Fibroblast of villous mesenchyme (primary cell): ENCODE measurements around the gene CAPN11. TPM values are rescaled to one million over a fixed set of nuclear protein-coding genes. Genes with fewer than 3 reads are reported as not detected.
A peak's percentile ranks its signal among the peaks of the same experiment; 100 is the strongest.

Source experiments
- DNase-seq: peaks from one replicate; pipeline ENCODE4 v3.0.0-alpha.2; 2010; ENCODE audit warnings: low read depth
- H3K4me3 ChIP-seq: 2 replicates; pipeline ENCODE4 v1.5.1; 2011; ENCODE audit warnings: low read depth, mild to moderate bottlenecking, low read length
- total RNA-seq: library from RNA; depleted of rRNA; stranded (reverse); fragments of >200 nt; gene quantifications from 2 replicates; pipeline ENCODE4 v1.2.3, GENCODE V29; 2012
- TF ChIP-seq, protein P1 (sequence below): IDR thresholded peaks from 2 replicates; pipeline ENCODE4 v1.5.1; 2012; ENCODE audit warnings: low read depth, mild to moderate bottlenecking, low read length; ENCODE audit not compliant: insufficient read depth

Gene CAPN11
- total RNA-seq, result not detected in 2 replicates

GRCh38 chr6:44158770-44159228, at the start of gene CAPN11:
CAPN11 (plus strand) TSS chr6:44158820; CDS start chr6:44158849, 29 bp downstream.
- H3K4me3 ChIP-seq, result no peak within 1 kb of the TSS
- TF ChIP-seq, protein P1, sequence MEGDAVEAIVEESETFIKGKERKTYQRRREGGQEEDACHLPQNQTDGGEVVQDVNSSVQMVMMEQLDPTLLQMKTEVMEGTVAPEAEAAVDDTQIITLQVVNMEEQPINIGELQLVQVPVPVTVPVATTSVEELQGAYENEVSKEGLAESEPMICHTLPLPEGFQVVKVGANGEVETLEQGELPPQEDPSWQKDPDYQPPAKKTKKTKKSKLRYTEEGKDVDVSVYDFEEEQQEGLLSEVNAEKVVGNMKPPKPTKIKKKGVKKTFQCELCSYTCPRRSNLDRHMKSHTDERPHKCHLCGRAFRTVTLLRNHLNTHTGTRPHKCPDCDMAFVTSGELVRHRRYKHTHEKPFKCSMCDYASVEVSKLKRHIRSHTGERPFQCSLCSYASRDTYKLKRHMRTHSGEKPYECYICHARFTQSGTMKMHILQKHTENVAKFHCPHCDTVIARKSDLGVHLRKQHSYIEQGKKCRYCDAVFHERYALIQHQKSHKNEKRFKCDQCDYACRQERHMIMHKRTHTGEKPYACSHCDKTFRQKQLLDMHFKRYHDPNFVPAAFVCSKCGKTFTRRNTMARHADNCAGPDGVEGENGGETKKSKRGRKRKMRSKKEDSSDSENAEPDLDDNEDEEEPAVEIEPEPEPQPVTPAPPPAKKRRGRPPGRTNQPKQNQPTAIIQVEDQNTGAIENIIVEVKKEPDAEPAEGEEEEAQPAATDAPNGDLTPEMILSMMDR, result no peak
- DNase-seq, result no peak

GRCh38 chr6:44109212-44109611, 49.4 kb upstream of the CAPN11 start:
- no peak for DNase-seq
- no peak overlapping the region for H3K4me3 ChIP-seq
- TF ChIP-seq, protein P1, result no peak

- no peak for DNase-seq
- TF ChIP-seq, protein P1, result no peak
- no peak overlapping the region for H3K4me3 ChIP-seq
These were observed 48.5 kb upstream of the CAPN11 start for GRCh38 chr6:44110005-44110676.

GRCh38 chr6:44110966-44111365, 47.7 kb upstream of the CAPN11 start:
- no peak for DNase-seq
- TF ChIP-seq, protein P1, result no peak
- H3K4me3 ChIP-seq, result no peak overlapping the region

DNA sequence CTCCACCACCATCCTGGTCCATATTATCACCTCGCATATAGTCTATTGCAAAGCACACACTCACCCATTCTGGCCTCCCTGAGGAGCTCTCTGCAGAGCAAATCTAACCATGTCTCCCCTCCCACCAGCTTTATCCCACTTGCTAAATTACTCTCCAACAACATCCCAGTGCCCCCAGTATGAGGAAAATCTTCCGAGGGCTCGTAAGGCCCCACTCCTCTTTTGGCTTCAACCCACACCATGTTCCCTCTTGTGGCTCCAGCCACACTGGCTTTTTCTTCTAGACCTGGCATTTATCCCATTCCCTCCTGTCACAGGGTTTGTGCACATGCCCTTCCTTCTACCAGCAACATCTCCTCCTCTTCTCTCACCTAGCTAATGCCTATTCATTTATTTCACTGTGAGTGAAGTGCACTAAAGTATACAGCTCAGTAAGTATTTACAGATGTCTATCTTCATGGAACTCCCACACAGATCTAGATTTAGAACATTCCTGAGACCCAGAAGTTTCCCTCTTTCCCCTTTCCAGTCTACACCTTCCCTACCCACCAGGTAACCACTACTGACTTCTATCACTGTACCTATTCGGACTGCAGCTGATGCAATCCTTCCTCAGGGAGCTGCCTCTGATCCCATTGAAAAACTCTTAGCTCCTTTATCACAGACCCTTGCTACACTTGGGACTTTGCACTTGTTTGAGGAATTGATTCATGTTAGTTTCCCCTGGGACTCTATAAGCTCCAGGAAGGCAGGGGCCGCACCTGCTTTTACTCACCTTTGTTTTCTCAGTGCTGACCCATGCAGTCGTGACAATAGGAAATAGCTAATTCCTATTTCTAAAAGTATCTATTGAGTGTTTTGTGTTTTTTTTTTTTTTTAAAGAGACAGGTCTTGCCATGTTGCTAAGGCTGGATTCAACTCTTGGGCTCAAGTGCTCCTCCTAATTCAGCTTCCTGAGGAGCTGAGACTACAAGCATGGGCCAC, 46.9 kb upstream of the CAPN11 start:
- TF ChIP-seq, protein P1, result no peak
- no peak overlapping the region for H3K4me3 ChIP-seq
- DNase-seq, result no peak

DNA sequence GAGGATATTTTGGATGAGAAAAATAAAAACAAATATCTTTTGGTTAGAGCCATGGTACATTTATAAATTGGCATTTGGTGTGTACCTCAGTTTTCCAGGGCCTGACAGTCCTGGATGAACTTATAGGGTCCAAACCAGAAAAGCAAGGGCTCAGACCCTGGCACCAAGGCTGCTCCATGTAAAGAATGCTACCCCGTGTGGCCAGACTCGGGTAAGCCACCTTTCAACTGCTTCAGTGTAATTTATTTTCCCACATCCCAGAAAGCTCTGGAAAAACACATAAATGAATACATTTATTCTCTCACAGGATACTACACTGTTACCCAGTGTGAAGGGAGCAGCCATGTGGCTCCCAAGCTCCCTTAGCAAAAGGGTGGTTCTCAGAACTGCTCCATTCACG, 45.2 kb upstream of the CAPN11 start:
- TF ChIP-seq, protein P1, result peak; percentile 30
- no peak for DNase-seq

More for the DNA sequence above, 45.2 kb upstream of the CAPN11 start:
- no peak overlapping the region for H3K4me3 ChIP-seq
